ENCODE measurements around the gene RFX7.

The RFX7 gene

GRCh38 chr15:56228854-56229253 is 14.8 kb downstream of the RFX7 start:
- DNase-seq (ENCODE audit: low spot score) = no peak
- no peak for TF ChIP-seq CTCF (IDR thresholded peaks at IDR 0.05)
- no peak overlapping the region for H3K4me3 ChIP-seq

GRCh38 chr15:56228352-56228751 is 15.3 kb downstream of the RFX7 start:
- no peak overlapping the region for H3K27ac ChIP-seq
- no peak for TF ChIP-seq CTCF (IDR thresholded peaks at IDR 0.05)
- no peak overlapping the region for H3K4me3 ChIP-seq
- DNase-seq (ENCODE audit: low spot score) = no peak

More at GRCh38 chr15:56228854-56229253, 14.8 kb downstream of the RFX7 start:
- no peak overlapping the region for H3K27ac ChIP-seq

GRCh38 chr15:56227780-56228179 is 15.9 kb downstream of the RFX7 start:
- no peak overlapping the region for H3K4me3 ChIP-seq
- no peak for DNase-seq (ENCODE audit: low spot score)
- no peak for TF ChIP-seq CTCF (IDR thresholded peaks at IDR 0.05)
- no peak overlapping the region for H3K27ac ChIP-seq

GRCh38 chr15:56227306-56227705 is 16.4 kb downstream of the RFX7 start:
- Histone ChIP-seq H3K27ac (no peak overlapping the region), H3K4me3 (no peak overlapping the region)
- DNase-seq (ENCODE audit: low spot score) = no peak
- TF ChIP-seq CTCF (IDR thresholded peaks at IDR 0.05) = no peak

GRCh38 chr15:56225520-56225919 is 18.2 kb downstream of the RFX7 start:
- Histone ChIP-seq H3K27ac (no peak overlapping the region), H3K4me3 (no peak overlapping the region)
- TF ChIP-seq CTCF (IDR thresholded peaks at IDR 0.05) = no peak
- DNase-seq (ENCODE audit: low spot score) = no peak

- no peak for TF ChIP-seq CTCF (IDR thresholded peaks at IDR 0.05)
- Histone ChIP-seq H3K4me3 (no peak overlapping the region), H3K27ac (no peak overlapping the region)
- no peak for DNase-seq (ENCODE audit: low spot score)
These were observed 21.4 kb downstream of the RFX7 start for GRCh38 chr15:56222302-56222701.

- TF ChIP-seq CTCF (IDR thresholded peaks at IDR 0.05) = no peak
- no peak overlapping the region for H3K4me3 ChIP-seq
- no peak overlapping the region for H3K27ac ChIP-seq
- no peak for DNase-seq (ENCODE audit: low spot score)
These were observed 26.3 kb downstream of the RFX7 start for GRCh38 chr15:56217341-56217740.
